Measurements from ENCODE around the gene ARHGAP33.

ARHGAP33 gene, protein sequence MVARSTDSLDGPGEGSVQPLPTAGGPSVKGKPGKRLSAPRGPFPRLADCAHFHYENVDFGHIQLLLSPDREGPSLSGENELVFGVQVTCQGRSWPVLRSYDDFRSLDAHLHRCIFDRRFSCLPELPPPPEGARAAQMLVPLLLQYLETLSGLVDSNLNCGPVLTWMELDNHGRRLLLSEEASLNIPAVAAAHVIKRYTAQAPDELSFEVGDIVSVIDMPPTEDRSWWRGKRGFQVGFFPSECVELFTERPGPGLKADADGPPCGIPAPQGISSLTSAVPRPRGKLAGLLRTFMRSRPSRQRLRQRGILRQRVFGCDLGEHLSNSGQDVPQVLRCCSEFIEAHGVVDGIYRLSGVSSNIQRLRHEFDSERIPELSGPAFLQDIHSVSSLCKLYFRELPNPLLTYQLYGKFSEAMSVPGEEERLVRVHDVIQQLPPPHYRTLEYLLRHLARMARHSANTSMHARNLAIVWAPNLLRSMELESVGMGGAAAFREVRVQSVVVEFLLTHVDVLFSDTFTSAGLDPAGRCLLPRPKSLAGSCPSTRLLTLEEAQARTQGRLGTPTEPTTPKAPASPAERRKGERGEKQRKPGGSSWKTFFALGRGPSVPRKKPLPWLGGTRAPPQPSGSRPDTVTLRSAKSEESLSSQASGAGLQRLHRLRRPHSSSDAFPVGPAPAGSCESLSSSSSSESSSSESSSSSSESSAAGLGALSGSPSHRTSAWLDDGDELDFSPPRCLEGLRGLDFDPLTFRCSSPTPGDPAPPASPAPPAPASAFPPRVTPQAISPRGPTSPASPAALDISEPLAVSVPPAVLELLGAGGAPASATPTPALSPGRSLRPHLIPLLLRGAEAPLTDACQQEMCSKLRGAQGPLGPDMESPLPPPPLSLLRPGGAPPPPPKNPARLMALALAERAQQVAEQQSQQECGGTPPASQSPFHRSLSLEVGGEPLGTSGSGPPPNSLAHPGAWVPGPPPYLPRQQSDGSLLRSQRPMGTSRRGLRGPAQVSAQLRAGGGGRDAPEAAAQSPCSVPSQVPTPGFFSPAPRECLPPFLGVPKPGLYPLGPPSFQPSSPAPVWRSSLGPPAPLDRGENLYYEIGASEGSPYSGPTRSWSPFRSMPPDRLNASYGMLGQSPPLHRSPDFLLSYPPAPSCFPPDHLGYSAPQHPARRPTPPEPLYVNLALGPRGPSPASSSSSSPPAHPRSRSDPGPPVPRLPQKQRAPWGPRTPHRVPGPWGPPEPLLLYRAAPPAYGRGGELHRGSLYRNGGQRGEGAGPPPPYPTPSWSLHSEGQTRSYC

DNA sequence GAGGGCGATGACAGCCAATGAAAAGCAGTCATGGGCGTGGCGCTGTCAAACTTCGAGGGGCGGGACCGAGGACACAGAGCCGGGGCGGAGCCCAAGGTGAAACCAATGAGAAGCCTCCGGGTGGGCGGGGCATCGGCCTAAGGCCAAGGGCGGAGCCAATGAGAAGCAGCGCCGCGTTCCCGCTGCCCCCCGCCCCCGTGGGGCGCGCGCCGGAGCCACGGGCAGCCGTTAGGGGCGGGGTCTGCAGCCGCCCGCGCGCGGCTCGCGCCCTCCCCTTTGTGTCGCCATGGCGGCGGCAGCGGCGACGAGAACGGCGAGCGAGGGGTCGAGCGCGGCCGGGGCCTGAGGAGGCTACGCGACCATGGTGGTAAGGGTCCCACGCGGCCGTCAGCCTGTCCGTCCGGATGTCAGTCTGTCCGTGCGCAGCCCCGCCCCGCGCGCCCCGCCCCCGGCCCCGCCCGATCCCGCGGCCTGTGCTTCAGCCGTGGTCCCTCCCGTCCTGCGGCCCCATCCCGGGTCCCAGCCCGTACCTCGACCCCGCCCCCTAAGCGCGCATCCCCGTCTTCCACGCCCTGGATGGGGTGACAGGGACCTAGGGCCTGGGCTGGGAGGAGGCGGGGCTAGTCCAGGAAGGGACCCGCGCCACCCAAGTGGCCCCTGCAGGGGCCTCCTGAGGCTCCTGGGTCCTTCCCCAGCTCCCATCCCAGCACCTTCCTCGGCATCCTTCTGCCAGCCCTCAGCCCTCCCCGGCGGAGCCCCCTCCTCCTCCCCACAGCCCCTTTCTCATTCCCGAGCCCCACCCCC, at the start of gene ARHGAP33:
ARHGAP33 (plus strand) TSS at position 267 of the 804 bp plus-strand sequence; CDS start at position 362, 95 bp downstream.
- DNase-seq = peak; percentile 99

DNA sequence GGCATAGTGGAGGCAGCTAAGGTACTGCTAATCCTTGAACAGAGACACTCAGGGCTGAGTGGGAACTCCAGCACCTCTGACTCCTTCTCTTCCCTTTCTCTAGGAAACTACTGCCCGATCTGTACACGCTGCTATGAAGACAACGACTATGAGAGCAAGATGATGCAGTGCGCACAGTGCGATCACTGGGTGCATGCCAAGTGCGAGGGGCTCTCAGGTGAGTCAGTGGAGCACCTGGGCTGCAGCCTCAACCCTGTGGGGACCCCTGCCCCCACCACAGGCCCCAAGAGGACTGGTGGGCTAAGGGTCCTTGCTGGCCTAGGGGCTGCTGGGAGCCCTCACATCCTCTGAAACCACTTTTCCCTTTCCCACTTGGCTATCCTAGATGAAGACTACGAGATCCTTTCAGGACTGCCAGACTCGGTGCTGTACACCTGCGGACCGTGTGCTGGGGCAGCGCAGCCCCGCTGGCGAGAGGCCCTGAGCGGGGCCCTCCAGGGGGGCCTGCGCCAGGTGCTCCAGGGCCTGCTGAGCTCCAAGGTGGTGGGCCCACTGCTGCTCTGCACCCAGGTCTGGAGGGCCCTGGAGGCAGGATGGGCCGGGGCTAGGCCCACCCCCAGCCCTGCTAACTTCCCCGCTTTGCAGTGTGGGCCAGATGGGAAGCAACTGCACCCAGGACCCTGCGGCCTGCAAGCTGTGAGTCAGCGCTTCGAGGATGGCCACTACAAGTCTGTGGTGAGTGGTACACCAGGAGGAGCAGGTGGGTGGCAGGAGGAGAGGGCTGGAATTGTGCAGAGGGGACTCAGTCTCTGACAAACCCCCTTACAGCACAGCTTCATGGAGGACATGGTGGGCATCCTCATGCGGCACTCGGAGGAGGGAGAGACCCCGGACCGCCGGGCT, 48.1 kb upstream of the ARHGAP33 start:
- no peak for DNase-seq

DNA sequence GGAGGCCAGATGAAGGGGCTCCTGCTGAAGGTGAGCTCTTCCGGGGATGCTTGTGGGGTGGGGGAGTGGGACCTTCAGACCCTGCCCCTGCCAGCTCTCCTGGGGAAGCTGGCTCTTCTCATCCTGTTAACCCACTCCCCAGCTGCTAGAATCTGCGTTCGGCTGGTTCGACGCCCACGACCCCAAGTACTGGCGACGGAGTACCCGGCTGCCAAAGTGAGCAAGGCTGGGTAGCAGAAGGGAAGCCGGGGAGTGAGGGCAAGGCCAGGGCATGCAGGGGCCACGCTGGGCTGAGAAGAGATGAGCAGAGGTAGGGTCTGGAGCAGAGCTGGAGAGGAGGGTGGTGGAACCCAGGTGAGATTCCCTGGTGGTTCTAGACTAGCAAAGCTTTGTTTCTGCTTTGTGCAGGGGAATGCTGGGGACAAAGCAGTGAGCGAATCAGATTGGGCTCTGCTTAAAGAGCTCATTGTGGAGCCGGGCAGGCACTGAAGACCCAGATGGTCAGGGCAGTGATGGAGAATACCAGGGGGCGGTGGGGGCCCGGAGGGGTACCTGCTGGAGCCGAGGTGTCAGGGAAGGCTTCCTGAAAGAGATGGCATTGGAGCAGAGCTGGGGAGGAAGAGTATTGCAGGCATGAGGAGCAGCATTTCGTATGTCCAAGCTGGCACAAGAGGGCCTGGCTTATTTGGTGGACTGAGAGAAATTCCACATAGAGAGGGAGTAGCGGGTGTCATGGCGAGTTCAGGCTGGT, 47.2 kb upstream of the ARHGAP33 start:
- no peak for DNase-seq

DNA sequence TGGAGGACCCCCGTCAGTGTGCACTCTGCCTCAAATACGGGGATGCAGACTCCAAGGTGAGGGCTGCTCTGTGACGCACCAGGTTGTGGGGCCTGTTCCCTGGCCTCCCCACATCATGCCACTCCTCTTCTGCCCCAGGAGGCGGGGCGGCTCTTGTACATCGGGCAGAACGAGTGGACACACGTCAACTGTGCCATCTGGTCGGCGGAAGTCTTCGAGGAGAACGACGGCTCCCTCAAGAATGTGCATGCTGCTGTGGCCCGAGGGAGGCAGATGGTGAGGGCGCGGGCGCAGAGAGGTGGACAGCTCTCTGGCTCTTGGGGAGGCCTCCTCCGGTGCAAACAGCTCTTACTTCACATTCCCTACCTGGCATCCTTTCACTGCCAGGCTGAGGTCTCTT, 46.3 kb upstream of the ARHGAP33 start:
- DNase-seq = no peak

DNA sequence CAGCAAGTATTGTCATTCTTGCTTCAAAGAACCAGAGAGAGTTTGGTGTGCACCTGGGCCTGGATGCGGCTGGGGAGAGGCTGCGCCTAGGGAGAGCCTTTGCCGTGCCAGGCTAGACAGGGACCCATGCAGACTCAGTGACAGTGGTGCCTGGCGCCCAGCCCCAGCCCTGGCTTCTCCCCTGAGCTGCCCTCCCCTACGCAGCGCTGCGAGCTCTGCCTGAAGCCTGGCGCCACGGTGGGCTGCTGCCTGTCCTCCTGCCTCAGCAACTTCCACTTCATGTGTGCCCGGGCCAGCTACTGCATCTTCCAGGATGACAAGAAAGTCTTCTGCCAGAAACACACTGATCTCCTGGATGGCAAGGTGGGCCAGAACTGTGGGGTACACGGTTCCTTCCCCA, 45.6 kb upstream of the ARHGAP33 start:
- DNase-seq = no peak

DNA sequence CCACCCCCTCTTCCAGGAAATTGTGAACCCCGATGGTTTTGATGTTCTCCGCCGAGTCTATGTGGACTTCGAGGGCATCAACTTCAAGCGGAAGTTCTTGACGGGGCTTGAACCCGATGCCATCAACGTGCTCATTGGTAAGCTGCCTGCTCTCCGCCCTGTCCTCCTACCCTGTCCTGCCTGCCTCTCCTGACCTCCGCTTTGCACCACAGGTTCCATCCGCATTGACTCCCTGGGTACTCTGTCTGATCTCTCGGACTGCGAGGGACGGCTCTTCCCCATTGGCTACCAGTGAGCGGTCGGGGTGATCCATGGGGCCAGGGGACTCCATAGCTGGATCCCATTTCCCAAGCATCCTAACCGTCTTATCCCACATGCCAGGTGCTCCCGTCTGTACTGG, 45.0 kb upstream of the ARHGAP33 start:
- no peak for DNase-seq

DNA sequence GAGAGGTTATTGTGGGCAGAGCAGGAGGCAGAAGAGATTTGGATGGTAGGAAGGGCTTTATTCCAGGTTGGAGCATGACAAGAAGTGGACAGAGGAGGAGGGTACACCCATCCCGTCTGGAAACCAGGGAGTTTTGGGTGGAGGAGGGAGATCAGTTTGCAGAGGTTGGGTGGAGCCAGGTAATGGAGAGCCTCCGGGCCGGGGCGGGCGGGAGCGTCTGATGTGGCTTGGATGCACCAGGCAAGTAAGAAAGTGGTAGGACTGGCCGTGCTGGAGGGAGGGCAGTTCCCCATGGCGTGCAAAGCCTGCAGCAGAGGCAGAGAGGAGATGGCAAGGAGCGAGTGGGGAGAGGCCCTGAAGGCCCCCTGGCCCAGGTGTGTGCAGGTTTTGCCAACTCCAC, 44.0 kb upstream of the ARHGAP33 start:
- DNase-seq = no peak

DNA sequence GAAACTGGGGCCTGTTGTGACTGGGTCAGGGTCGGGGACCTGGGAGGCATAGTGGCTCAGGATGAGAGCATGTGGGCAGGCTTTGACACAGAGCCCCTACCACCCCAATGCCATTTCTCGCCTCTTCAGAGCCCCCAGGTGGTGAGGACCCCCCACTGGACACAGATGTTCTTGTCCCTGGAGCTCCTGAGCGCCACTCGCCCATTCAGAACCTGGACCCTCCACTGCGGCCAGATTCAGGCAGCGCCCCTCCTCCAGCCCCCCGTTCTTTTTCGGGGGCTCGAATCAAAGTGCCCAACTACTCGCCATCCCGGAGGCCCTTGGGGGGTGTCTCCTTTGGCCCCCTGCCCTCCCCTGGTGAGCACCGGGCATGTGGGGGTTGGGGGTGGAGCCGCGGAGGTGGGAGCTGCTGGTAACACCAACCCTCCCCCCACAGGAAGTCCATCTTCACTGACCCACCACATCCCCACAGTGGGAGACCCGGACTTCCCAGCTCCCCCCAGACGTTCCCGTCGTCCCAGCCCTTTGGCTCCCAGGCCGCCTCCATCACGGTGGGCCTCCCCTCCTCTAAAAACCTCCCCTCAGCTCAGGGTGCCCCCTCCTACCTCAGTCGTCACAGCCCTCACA, 43.5 kb upstream of the ARHGAP33 start:
- no peak for DNase-seq

DNA sequence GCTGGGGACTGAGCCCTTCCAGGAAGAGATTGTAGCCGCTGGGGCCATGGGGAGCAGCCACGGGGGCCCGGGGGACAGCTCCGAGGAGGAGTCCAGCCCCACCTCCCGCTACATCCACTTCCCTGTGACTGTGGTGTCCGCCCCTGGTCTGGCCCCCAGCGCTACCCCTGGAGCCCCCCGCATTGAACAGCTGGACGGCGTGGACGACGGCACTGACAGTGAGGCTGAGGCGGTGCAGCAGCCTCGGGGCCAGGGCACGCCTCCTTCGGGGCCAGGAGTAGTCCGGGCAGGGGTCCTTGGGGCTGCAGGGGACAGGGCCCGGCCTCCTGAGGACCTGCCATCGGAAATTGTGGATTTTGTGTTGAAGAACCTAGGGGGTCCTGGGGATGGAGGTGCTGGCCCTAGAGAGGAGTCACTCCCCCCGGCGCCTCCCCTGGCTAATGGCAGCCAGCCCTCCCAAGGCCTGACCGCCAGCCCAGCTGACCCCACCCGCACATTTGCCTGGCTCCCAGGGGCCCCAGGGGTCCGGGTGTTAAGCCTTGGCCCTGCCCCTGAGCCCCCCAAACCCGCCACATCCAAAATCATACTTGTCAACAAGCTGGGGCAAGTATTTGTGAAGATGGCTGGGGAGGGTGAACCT, 42.7 kb upstream of the ARHGAP33 start:
- no peak for DNase-seq

DNA sequence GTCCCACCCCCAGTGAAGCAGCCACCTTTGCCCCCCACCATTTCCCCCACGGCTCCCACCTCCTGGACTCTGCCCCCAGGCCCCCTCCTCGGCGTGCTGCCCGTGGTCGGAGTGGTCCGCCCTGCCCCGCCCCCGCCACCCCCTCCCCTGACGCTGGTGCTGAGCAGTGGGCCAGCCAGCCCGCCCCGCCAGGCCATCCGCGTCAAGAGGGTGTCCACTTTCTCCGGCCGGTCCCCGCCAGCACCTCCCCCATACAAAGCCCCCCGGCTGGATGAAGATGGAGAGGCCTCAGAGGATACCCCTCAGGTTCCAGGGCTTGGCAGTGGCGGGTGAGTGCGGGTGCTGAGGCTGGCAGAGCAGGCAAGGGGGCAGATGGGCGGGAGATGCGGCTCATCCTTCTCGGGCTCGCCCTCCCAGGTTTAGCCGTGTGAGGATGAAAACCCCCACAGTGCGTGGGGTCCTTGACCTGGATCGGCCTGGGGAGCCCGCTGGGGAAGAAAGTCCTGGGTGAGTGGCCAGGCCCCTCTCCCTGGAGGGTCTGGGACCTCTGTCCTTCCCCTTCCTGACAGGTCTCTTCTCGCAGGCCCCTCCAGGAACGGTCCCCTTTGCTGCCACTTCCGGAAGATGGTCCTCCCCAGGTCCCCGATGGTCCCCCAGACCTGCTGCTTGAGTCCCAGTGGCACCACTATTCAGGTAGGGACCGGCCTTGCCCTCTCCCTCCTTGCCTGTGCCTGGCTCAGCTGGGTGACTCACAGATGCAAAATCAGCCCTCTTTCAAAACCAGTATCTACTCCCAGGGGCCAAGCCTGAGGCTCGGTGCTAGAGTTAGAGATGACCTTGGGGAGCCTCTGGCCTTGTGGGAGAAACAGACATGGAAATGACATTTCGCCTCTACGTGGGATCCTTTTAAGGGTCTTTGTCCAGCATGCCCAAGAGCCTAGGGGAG, 41.9 kb upstream of the ARHGAP33 start:
- no peak for DNase-seq

DNA sequence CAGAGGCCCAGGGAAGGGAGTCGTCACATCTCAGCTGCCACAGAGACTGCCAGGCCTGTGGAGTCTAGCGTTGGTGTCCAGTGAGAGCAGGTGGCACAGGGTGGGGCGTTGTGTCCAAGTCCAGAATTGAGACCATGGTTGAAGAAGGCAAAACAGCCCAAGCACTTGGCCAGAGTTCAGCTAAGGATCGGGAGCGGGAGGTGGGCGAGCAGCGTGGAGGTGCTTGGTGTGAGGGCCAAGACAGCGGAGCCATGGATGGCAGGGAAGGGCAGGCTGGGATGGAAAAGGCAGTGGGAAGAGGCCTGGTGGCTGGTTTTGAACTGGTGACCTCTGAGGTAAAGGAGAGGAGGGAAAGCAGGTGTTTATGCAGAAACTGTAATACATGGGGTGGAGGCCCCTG, 41.1 kb upstream of the ARHGAP33 start:
- no peak for DNase-seq

DNA sequence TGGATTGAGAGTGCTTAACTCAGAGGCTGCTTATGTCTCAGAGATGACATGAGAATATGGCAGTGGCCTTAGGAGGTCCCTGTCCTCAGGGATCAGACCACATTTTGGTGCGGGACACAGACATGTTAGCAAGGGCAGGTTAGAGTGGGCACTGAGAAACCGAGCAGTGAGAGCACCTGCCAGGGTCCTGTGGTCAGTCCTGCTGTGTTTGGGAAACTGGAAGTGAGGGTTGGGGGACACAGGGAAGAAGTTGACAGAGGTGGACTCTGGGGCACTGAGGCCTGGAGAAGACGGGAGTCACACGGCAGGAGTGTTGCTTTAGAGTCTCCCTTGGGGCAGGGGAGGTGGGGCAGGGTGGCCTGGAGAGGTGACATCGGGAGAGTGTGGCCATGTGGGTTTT, 40.5 kb upstream of the ARHGAP33 start:
- no peak for DNase-seq

DNA sequence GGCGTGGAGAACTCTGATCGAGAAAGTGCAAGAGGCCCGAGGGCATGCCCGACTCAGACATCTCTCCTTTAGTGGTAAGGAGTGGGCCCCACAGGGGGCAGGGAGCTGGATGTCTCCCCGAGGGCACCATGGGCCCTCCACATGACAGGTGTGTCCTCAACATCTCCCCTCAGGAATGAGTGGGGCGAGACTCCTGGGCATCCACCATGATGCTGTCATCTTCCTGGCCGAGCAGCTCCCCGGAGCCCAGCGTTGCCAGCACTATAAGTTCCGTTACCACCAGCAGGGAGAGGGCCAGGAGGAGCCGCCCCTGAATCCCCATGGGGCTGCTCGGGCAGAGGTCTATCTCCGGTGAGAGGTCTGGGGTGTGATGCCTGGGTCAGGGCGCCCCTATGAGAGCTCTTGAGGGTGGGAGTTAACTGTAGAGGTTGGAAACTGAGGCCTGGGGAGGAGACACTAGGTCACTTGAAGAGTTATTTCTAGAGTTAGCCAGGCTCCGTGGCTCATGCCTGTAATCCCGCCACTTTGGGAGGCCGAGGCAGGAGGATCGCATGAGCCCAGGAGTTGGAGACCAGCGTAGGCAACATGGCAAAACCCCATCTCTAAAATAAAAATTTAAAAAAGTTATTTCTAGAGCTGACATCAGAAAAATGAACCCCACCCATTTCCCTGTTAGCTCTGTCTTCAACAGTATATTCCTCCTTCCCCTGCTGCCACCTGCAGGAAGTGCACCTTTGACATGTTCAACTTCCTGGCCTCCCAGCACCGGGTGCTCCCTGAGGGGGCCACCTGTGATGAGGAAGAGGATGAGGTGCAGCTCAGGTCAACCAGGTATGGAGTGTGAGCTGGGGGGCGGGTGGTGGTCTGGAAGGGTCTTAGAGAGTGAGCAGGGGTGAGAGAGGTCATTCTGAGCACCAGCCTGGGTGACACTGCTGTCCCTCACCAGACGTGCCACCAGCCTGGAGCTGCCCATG, 38.2 kb upstream of the ARHGAP33 start:
- no peak for DNase-seq

DNA sequence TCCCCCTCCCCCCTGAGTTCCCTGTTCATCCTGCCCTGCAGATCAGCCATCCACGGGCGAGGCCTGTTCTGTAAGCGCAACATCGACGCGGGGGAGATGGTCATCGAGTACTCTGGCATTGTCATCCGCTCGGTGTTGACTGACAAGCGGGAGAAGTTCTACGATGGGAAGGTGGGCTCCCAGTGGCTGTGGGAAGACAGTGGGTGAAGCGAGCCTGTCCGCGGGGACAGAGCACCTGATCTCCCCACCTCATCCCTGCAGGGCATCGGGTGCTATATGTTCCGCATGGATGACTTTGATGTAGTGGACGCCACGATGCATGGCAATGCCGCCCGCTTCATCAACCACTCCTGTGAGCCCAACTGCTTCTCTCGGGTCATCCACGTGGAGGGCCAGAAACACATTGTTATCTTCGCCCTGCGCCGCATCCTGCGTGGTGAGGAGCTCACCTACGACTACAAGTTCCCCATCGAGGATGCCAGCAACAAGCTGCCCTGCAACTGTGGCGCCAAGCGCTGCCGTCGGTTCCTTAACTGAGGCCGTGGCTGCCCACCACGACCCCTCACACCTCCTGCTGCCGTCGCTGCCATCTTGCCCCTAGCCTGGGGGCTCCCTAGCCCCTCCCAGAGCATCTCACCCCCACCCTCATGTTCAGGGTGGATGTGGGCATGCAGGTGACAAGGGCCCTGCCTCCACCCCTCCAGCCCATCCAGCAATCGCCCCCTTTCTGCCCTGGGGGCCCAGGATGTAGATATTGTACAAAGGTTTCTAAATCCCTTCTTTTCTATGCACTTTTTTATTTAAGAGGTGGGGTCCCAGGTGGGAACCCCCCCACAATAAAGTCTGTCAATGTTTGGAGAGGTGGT, 37.1 kb upstream of the ARHGAP33 start:
- no peak for DNase-seq

DNA sequence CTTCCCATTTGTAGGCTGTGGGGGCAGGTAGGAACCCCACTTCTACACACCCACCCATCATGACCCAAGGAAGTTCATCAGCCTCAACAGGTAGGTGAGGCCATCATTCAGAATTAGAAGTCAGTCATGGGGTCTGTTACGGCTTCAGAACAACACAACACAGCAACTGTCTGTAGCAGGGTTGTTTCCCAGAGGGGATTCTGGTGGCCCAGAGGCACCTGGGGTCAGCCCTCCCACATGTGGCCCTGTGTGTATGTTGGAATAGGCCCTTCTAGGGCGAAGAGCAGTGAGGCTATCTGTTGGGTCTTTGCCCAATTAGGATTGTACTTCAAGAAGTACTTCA, 36.5 kb upstream of the ARHGAP33 start:
- DNase-seq = no peak
